ENCODE measurements around the gene EYA4.

The EYA4 gene

GRCh38 chr6:133290930-133291329 is 49.8 kb downstream of the EYA4 start:
- TF ChIP-seq CTCF (IDR thresholded peaks at IDR 0.05): no peak
- Histone ChIP-seq H3K27me3 (no peaks in the 10 kb centered on the region), H3K27ac (no peak overlapping the region), H3K9me3 (no peaks in the 10 kb centered on the region), H3K4me3 (no peak overlapping the region), H3K4me1 (peaks cover 0 to 17% (median 0%) of the 10 kb centered on the region in 4 donors), H3K36me3 (no peaks in the 10 kb centered on the region)
- intact Hi-C loops (cut with DNase I; ENCODE audit: low total_unique reads): no loop called here
- no peak for DNase-seq

DNA sequence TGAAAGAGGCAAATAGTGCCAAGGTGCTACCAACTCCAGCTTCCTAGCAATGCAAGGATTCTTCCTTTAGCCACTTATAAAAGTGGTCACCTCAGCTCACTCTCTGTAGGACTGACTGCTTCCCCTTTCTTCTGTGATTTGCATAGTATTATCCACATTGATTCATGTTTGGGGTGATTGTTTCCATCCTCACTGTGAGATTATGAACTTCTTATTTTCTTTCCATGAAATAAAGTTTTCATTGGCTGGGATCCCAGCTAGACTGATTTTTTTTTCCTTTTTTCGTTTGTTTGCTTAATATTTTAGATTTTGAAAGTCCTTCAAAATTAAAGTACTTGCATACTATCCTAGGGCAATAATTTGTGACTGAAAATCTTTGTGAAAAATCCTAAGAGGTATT is 50.5 kb downstream of the EYA4 start:
- DNase-seq: no peak
- intact Hi-C loops (cut with DNase I; ENCODE audit: low total_unique reads): no loop called here
- no peaks in the 10 kb centered on the region for H3K27me3 ChIP-seq
- H3K27ac ChIP-seq: no peak overlapping the region
- no peaks in the 10 kb centered on the region for H3K36me3 ChIP-seq
- H3K4me3 ChIP-seq: no peak overlapping the region
- H3K4me1 ChIP-seq: peaks cover 0 to 17% (median 0%) of the 10 kb centered on the region in 4 donors
- TF ChIP-seq CTCF (IDR thresholded peaks at IDR 0.05): no peak
- no peaks in the 10 kb centered on the region for H3K9me3 ChIP-seq

- no peaks in the 10 kb centered on the region for H3K36me3 ChIP-seq
- DNase-seq: no peak
- TF ChIP-seq CTCF (IDR thresholded peaks at IDR 0.05): no peak
- no peaks in the 10 kb centered on the region for H3K9me3 ChIP-seq
- intact Hi-C loops (cut with DNase I; ENCODE audit: low total_unique reads): no loop called here
- peaks cover 0 to 1% (median 0%) of the 10 kb centered on the region in 4 donors for H3K4me1 ChIP-seq
- no peaks in the 10 kb centered on the region for H3K27me3 ChIP-seq
- no peak overlapping the region for H3K27ac ChIP-seq
- no peak overlapping the region for H3K4me3 ChIP-seq
Observed at GRCh38 chr6:133297657-133298056, 56.5 kb downstream of the EYA4 start.

GRCh38 chr6:133298335-133298734 is 57.2 kb downstream of the EYA4 start:
- Histone ChIP-seq H3K9me3 (no peaks in the 10 kb centered on the region), H3K4me1 (no peaks in the 10 kb centered on the region), H3K36me3 (no peaks in the 10 kb centered on the region), H3K27me3 (no peaks in the 10 kb centered on the region), H3K27ac (no peak overlapping the region), H3K4me3 (no peak overlapping the region)
- DNase-seq: no peak
- intact Hi-C loops (cut with DNase I; ENCODE audit: low total_unique reads): no loop called here
- TF ChIP-seq CTCF (IDR thresholded peaks at IDR 0.05): no peak

- Histone ChIP-seq H3K27me3 (no peaks in the 10 kb centered on the region), H3K4me1 (no peaks in the 10 kb centered on the region), H3K36me3 (no peaks in the 10 kb centered on the region), H3K4me3 (no peak overlapping the region), H3K9me3 (no peaks in the 10 kb centered on the region), H3K27ac (no peak overlapping the region)
- intact Hi-C loops (cut with DNase I; ENCODE audit: low total_unique reads): no loop called here
- TF ChIP-seq CTCF (IDR thresholded peaks at IDR 0.05): no peak
- no peak for DNase-seq
Observed at GRCh38 chr6:133298801-133299200, 57.6 kb downstream of the EYA4 start.

GRCh38 chr6:133300896-133301295 is 59.7 kb downstream of the EYA4 start:
- no peak for TF ChIP-seq CTCF (IDR thresholded peaks at IDR 0.05)
- no peaks in the 10 kb centered on the region for H3K9me3 ChIP-seq
- no peaks in the 10 kb centered on the region for H3K27me3 ChIP-seq
- no peaks in the 10 kb centered on the region for H3K4me1 ChIP-seq
- DNase-seq: no peak
- no peaks in the 10 kb centered on the region for H3K36me3 ChIP-seq
- H3K27ac ChIP-seq: no peak overlapping the region
- intact Hi-C loops (cut with DNase I; ENCODE audit: low total_unique reads): no loop called here
- H3K4me3 ChIP-seq: no peak overlapping the region

All from tibial artery (tissue), 4 donors.